ENCODE data around the gene STK11.

Gene STK11

GRCh38 chr19:1169921-1170885 is 35.4 kb upstream of the STK11 start:
- POLR2A ChIA-PET, result no interaction called here
- TF ChIP-seq TARDBP (IDR thresholded peaks at IDR 0.05), result 0 out of 2 replicates have a peak, but pooled peaks have one; percentile 44
- TF ChIP-seq L3MBTL2 (conservative IDR thresholded peaks at IDR 0.05), result no peak
- no peak for TF ChIP-seq FOXA1 (IDR thresholded peaks at IDR 0.05)
- TF ChIP-seq LEF1 (IDR thresholded peaks at IDR 0.05; ENCODE audit: borderline replicate concordance), result no peak
- TF ChIP-seq BHLHE40 (IDR thresholded peaks at IDR 0.05; ENCODE audit: borderline replicate concordance), result no peak
- TF ChIP-seq ELF4 (IDR thresholded peaks at IDR 0.05), result no peak
- no peak for TF ChIP-seq FOXK2 (IDR thresholded peaks at IDR 0.05)
- CTCF ChIA-PET, result no interaction called here
- DNase-seq (ENCODE audit: extremely low spot score), result no peak

DNA sequence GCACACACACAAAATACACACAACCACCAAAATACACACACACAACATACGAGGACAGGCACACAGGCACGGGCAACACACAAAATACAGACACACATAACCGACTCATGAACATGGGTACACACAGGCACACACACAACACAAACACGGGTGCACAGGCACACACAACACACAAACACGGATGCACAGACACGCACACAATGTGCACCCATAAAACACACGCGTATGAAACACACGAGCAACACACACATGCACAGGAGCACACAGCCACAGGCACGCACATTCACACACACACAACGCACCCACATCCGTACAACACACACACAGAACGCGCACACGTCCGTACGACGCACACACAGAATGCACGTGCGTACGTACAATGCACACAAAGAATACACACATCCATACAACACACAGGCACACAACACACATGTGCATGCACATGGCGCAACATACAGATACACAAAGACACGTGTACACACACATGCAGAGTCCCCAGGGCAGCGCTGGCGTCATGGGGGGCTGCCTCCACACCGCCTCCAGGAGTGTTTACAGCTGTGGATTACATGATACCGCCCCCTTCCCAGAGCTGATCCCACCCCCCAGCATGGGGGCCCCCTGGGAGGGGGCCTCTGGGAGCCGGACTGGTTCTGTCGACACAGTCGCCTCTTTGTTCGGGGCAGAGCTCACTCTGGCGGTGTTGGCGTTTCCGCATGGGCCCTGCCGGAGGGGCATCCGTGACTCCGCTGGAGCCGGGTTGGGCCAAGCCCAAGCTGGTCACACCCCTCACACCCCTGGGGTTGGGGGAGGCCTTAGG is 34.4 kb upstream of the STK11 start:
- TF ChIP-seq FOXA1 (IDR thresholded peaks at IDR 0.05) (no peak), ZNF384 (IDR thresholded peaks at IDR 0.05) (no peak), PKNOX1 (IDR thresholded peaks at IDR 0.05) (no peak), CTBP1 (IDR thresholded peaks at IDR 0.05; ENCODE audit: borderline replicate concordance) (no peak), FOXM1 (IDR thresholded peaks at IDR 0.05; ENCODE audit: borderline replicate concordance) (no peak), HDGF (IDR thresholded peaks at IDR 0.05; ENCODE audit: borderline replicate concordance) (no peak), SP1 (IDR thresholded peaks at IDR 0.05) (no peak), TARDBP (IDR thresholded peaks at IDR 0.05) (no peak; the same call in none of the 2 replicates)
- no peak for DNase-seq (ENCODE audit: extremely low spot score)
- ChIA-PET CTCF (no interaction called here), POLR2A (no interaction called here)

- no peak for DNase-seq (ENCODE audit: extremely low spot score)
- CTCF ChIA-PET, result no interaction called here
- POLR2A ChIA-PET, result no interaction called here
- TF ChIP-seq ARNT (IDR thresholded peaks at IDR 0.05) (no peak), FOXM1 (IDR thresholded peaks at IDR 0.05; ENCODE audit: borderline replicate concordance) (no peak), LEF1 (IDR thresholded peaks at IDR 0.05; ENCODE audit: borderline replicate concordance) (no peak), HDGF (IDR thresholded peaks at IDR 0.05; ENCODE audit: borderline replicate concordance) (no peak), FOXA1 (IDR thresholded peaks at IDR 0.05) (no peak), FOXK2 (IDR thresholded peaks at IDR 0.05) (no peak), CTBP1 (IDR thresholded peaks at IDR 0.05; ENCODE audit: borderline replicate concordance) (no peak), ZNF384 (IDR thresholded peaks at IDR 0.05) (no peak), SUZ12 (IDR thresholded peaks at IDR 0.05) (no peak), TARDBP (IDR thresholded peaks at IDR 0.05) (no peak), BHLHE40 (IDR thresholded peaks at IDR 0.05; ENCODE audit: borderline replicate concordance) (no peak), NFRKB (IDR thresholded peaks at IDR 0.05) (no peak)
Observed at GRCh38 chr19:1171755-1172352, 33.7 kb upstream of the STK11 start.

DNA sequence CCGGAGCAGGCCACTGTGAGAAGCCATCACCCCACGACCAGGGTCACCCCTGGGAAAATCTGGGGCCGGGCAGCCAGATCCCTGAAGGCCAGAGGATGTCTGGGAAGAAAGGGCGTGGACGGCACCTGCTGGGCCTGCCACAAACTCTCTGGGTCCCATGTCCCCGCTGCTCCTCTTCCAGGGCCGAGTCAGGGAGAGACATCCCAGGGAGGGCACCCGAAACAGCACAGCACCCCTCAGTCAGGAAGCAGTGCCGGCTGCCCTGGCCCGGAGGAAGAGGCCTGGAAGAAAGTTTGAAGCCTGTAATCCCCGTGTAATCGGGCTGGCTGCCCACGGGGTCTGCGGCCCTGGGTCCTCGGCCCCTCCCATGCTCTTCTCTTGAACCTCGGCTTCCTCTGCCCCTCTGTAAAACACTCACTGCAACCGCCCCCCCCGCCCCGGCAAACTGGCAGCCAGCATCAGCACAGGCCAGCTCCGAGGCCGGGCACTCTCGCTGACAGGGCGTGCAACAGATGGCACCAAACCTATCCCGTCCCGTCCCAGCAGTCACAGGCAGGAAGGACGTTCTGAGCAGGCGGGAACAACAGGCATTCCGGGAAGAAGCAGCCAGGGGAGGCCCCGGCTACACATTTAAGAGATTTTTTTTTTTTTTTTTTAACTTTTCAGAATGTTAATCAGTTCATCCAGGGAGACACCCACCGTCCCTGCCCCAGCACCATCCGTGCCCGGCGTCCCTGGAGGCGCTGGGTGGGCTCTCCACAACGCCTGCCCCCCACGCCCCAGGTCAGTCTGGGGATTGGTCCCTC is 33.0 kb upstream of the STK11 start:
- POLR2A ChIA-PET, result no interaction called here
- TF ChIP-seq LEF1 (IDR thresholded peaks at IDR 0.05; ENCODE audit: borderline replicate concordance) (no peak), FOXM1 (IDR thresholded peaks at IDR 0.05; ENCODE audit: borderline replicate concordance) (no peak), TARDBP (IDR thresholded peaks at IDR 0.05) (no peak), ELF4 (IDR thresholded peaks at IDR 0.05) (no peak), L3MBTL2 (conservative IDR thresholded peaks at IDR 0.05) (no peak), ARNT (IDR thresholded peaks at IDR 0.05) (no peak), ZNF384 (IDR thresholded peaks at IDR 0.05) (no peak), HDGF (IDR thresholded peaks at IDR 0.05; ENCODE audit: borderline replicate concordance) (no peak), CTBP1 (IDR thresholded peaks at IDR 0.05; ENCODE audit: borderline replicate concordance) (no peak), FOXK2 (IDR thresholded peaks at IDR 0.05) (no peak), SP1 (IDR thresholded peaks at IDR 0.05) (no peak)
- CTCF ChIA-PET, result no interaction called here
- DNase-seq (ENCODE audit: extremely low spot score), result no peak

- POLR2A ChIA-PET, result no interaction called here
- TF ChIP-seq FOXA1 (IDR thresholded peaks at IDR 0.05), result no peak
- no peak for TF ChIP-seq SP1 (IDR thresholded peaks at IDR 0.05)
- no peak for TF ChIP-seq SUZ12 (IDR thresholded peaks at IDR 0.05)
- no peak for TF ChIP-seq ZNF384 (IDR thresholded peaks at IDR 0.05)
- no peak for TF ChIP-seq CTBP1 (IDR thresholded peaks at IDR 0.05; ENCODE audit: borderline replicate concordance)
- TF ChIP-seq HDGF (IDR thresholded peaks at IDR 0.05; ENCODE audit: borderline replicate concordance), result no peak
- no peak for TF ChIP-seq FOXM1 (IDR thresholded peaks at IDR 0.05; ENCODE audit: borderline replicate concordance)
- no peak for TF ChIP-seq NFRKB (IDR thresholded peaks at IDR 0.05)
- TF ChIP-seq TARDBP (IDR thresholded peaks at IDR 0.05), result no peak
- TF ChIP-seq ELF4 (IDR thresholded peaks at IDR 0.05), result no peak
- no peak for TF ChIP-seq L3MBTL2 (conservative IDR thresholded peaks at IDR 0.05)
- TF ChIP-seq ARNT (IDR thresholded peaks at IDR 0.05), result no peak
- no peak for TF ChIP-seq BHLHE40 (IDR thresholded peaks at IDR 0.05; ENCODE audit: borderline replicate concordance)
- no peak for TF ChIP-seq PKNOX1 (IDR thresholded peaks at IDR 0.05)
- TF ChIP-seq FOXK2 (IDR thresholded peaks at IDR 0.05), result no peak
- TF ChIP-seq LEF1 (IDR thresholded peaks at IDR 0.05; ENCODE audit: borderline replicate concordance), result no peak
- no peak for DNase-seq (ENCODE audit: extremely low spot score)
- CTCF ChIA-PET, result no interaction called here
Observed at GRCh38 chr19:1173159-1173844, 32.3 kb upstream of the STK11 start.

Measured in HEK293T (cell line).